GM18870 (cell line): ENCODE measurements around the gene TMEM217.

Source experiments
- ATAC-seq: cut with Tn5 transposase; IDR thresholded peaks from one replicate; pipeline ENCODE4 v1.9.1; 2021; ENCODE audit warnings: moderate library complexity; ENCODE audit not compliant: unreplicated experiment

Gene TMEM217

DNA sequence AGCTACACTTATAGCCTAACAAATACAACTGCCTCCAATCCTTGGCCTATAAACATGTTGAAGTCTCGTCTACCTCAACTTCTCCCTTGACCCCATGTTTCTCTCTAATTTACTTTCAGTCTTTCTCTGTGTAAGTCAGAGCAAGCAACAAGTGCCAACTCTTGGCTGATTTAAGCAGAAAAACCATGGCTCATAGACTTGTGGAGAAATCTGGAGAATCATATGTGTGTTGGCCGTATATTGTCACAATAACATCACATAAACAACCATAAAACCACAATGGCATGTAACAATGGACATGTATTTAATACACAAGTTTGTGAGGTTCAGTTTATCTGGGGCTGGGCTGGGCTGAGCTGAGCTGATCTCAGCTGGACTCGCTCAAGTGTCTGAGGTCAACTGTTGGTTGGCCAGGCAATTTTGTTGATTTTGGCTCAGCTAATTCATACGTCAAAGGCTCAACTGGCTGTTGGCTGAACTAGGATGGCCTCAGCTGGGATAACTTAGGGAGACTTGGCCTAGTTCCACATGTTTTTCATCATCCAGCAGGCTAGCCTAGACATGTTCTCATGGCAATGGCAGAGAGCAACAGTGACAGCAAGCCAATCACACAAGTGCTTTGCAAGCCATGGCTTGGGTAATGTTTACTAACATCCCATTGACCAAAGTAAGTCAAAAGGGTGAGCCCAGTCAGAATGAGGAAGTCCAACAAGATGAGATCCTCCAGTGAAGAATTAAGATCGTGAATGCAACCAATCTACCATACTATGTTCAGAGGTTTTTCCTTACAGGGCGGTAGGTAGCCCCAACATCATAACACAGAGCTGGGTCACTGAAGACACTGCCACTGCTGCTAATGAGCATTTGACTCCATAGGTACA, 13.3 kb downstream of the TMEM217 start:
- no peak for ATAC-seq

DNA sequence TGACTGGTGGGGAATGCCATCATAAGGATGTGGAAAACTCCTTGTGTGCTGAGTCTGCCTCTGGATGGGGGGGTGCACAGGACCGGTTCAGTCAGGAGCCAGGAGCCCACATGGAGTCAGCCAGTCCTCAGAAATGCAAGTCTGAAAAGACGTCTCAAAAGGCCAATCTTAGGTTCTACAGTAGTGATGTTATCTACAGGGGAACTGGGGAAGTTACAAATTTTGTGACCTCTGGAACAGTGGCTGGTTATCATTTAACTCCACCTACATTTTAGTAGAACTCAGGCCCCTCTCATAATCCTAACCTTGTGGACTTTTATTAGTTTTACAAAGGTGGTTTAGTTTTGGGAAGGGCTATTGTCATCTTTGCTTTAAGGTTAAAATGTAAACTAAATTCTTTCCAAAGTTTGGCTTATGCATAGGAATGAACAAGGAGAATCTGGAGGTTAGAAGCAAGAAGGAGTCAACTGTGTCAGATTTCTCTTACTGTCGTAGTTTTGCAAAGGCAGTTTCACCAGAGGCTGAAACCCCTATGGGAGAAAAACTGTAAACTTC, 14.1 kb downstream of the TMEM217 start:
- ATAC-seq: no peak

DNA sequence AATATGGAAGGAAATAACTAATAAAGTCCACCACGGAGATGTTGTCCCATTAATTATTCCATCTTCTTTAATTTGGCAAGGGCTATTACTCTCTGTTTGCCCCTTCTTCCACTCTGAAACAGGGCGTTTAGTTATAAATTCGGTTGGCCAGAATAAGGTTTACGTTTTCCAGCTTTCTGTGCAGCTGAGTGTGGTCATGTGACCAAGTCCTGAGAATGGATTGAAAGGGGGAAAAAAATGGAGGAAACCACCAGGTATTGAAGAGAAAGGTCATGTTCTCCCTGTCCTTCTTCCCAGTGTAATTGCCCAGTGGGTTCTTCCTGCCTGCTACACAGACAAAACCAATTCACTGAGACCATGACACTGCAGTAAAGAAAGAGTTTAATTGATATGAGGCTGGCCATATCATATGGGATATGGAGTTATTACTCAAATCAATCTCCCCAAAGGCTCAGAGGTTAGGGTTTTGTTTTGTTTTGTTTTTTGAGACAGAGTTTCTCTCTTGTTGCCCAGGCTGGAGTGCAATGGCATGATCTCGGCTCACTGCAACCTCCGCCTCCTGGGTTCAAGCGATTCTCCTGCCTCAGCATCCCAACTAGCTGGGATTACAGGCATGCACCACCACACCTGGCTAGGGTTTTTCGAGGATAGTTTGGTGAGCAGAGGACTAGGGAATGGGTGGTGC, 14.7 kb downstream of the TMEM217 start:
- ATAC-seq: no peak

DNA sequence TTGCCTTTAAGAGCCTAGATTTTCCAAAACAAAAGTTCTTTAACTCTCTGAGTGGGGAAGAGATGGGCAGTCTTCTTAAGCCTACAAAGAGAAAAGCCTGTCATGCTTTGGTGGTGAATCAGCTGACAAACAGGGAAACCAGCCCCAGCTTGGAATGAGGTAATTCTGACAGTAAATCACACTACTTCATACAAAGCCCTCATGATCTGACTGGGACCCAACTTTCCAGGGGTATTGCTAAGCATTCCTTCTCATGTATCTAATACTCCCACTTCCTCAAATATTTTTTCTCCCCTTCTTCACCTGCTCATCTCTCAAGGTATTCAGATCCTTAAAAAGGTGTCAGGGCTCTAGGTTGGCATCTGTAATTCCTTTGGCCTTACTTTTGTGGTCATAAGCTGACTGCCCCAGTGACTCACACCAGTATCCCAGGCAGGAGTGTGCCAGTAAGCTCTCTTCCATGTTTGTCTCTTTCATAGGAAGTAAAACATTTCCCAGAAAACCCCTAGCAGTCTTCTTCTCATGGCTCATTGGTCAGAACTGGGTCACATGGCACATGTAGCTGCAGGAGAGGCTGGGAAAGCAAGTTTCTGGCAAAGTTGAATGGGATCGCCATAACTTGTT, 15.4 kb downstream of the TMEM217 start:
- no peak for ATAC-seq

DNA sequence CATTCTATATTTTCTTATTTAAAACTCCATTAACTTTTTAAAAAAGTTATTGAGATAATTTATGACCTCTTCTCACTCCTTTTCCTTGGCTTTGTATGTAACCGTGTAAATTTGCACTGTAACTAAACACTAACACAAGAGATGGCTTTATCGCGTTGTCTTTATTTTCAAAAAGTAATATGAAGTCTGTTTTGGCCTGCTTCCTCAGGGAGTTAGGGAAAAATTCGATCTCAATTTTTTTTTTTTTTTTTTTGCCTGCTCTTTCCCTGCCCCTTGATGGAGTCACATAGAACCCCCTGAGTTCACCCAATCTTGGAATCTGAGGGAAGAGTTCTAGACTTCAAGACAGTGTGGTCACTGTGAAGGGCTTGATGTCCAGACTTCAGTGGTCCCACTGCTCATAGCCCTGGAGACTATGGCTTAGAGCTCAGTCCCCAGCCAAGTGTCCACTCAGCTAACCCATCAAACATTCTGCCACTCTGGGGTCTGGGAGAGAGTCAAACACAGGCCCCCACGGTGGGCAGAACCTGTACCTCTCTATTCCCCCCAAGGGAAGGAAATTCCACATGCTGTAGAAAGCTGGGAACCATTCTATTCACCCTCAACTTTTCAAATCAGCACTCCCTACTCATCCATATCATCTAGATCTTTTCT, 16.0 kb downstream of the TMEM217 start:
- no peak for ATAC-seq

DNA sequence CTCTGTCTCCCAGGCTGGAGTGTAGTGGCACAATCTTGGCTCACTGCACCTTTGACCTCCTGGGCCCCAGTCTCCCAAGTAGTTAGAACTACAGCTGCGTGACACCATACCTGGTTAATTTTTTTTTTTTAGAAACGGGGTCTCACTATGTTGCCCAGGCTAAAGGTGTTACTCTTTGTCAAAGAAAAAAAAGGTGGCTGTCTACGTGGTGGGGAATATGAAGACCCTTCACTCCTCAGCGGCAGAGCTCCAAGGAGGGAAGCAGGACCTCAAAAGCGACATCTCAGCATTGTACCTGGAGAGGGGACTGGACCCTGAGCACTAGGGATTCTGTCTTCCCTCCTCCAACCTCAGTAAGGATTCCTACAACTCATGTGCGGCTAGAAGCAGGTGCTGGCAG, 16.8 kb downstream of the TMEM217 start:
- no peak for ATAC-seq

DNA sequence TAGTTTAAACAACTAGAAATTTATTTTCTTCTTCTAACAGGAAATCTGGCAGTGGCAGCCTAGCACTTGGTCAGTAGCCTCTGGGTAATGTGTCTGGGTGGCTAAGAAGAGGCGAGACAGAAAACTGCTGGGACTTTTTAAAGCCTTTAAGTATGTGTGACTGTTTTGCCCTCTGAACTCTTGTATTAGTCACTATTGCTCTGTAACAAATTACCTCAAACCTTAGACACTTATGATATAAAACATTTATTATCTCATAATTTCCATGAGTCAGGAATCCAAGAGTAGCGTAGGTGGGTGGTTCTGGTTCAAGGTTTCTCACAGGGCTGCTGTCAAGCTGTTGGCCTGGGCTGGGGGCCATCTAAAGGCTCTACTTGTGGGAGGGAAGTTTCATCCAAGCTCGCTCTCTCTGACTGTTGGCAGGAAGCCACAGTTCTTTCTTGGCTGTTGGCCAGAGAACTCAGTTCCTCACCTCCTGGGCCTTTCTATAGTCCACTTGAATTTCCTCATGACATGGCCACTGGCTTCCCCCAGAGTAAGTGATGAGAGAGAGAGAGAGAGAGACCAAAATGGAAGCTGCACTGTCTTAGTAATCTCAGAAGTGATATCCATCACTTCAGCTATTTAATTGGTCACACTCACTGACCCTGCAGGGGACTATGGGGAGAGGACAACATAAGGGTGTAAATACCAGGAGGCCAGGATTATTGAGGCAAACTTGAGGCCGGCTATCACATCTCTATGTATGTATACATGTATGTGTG, 17.8 kb downstream of the TMEM217 start:
- ATAC-seq: peak; percentile 66

DNA sequence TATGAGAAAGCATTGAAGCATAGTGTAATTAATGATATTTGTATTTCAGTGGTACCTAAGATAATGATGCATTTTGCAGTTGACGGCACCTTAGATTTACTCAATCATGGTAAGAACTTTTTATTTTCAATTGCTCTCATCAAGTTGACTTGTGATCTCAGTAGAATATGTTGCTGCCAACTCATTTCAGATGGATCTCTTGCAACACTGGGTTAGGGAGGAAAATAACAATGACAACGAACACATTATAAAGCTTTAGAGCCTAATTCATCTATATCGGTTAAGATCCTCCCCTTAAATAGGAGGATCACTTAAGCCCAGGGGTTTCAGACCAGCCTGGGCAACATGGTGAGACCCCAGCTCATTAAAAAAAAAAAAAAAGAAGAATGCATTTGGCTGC, 18.4 kb downstream of the TMEM217 start:
- ATAC-seq: no peak

DNA sequence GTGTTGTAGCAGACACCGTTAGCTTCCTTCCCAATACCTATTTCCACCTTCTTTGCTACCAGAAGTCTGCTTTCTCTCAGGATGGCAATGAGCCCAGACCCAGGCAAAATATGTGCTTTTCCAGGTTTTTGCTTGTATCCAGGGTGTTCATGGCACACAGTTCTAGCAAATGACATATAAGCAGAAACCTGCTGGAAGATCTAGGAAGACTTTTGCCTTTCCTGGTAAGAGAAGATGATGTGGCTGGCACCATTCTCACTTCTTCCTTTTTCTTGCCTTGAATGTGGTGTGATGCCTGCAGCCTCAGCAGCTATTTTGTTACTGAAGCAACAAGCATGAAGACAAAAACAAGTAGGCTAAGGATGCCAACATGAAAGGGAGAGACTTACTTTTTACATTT, 19.6 kb downstream of the TMEM217 start:
- no peak for ATAC-seq

DNA sequence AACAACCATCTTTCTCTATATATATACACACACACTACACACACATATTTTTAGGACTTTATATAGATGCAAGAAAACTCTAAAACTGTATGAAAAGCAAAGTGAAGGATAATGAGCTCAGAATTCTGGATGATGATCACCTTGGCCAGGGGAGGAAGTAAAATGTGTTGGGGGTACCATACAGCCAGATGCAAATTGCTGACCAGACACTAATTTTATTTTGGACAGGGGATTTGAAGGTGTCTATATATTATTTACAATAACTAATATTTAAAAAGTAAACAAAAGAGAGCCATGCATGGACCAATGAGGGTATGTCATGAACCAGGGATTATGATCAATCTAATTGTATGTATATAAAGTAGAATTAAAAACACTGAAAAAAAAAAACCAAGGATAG, 20.2 kb downstream of the TMEM217 start:
- ATAC-seq: no peak

DNA sequence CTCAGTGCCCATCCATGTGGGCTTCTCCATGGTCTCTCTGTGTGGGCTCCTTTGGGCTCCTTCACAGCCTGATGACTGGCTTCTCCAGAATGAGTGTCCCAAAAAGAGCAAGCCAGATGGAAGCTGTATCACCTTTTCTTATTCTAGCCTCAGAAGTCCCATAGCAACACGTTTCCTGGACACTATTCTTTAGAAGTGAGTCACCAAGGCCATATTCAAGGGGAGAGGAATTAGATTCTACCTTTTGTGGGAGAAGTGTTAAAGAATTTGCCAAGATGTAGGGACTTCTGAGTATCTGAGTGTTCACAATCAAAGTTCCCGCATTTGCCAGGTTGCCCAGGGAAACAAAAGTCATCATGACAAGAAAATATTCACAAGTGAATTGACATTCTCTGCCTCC, 21.0 kb downstream of the TMEM217 start:
- no peak for ATAC-seq

DNA sequence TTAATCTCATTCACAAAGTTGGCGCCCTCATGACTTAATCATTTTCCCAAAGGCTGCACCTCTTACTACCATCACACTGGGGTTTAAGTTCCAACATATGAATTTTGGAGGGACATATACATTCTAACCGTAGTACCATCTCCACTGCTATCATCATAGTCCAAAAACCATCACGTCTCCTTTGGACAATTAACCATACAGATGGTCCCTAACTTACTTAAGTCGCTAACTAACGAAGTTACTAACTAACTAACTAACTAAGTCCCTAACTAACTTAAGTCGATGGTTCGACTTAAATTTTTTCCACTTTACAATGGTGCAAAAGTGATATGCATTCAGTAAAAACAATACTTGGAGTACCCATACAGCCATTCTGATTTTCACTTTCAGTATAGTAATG, 24.4 kb downstream of the TMEM217 start:
- no peak for ATAC-seq

DNA sequence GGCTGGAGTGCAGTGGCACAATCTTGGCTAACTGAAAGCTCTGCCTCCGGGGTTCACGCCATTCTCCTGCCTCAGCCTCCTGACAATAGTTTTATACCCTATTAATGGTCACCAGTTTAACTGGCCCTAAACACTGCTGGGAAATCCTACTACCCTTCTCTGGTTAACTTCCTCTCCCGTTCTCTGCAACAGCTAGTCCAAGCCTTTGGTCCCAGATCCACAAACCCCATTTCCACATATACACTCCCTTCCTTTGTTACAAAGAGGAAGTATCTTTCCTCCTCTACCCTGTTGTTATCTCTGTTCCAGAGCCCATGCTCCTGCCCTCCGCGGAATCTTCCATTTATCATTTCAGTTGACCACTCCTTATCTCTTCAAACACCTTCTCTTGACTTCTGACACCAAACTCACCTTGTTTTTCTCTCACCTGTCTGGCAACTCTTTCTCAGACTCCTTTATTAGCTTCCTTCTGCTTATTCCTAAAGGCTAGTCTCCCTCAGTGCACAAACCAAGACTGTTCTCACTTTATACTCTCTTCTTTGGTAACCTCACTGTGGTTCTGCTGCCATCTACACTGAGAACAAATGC, 25.4 kb downstream of the TMEM217 start:
- ATAC-seq: no peak

DNA sequence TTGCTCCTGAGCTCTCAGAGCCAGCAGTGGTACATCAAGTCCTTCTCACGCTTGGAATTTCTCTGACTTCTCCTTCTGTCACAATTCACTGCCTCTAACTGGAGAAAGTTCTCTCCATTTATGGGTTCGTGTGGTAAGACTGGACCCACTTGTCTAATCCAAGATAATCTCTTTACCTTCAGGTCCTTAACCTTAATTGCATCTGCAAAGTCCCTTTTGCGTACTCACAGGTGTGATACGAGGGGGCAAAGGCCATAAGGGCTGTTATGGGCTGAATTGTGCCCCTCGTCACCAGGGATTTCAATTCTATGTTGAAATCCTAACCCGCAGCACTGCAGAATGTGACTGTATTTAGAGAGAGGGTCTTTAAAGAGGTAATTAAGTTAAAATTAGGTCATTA, 27.8 kb downstream of the TMEM217 start:
- no peak for ATAC-seq

DNA sequence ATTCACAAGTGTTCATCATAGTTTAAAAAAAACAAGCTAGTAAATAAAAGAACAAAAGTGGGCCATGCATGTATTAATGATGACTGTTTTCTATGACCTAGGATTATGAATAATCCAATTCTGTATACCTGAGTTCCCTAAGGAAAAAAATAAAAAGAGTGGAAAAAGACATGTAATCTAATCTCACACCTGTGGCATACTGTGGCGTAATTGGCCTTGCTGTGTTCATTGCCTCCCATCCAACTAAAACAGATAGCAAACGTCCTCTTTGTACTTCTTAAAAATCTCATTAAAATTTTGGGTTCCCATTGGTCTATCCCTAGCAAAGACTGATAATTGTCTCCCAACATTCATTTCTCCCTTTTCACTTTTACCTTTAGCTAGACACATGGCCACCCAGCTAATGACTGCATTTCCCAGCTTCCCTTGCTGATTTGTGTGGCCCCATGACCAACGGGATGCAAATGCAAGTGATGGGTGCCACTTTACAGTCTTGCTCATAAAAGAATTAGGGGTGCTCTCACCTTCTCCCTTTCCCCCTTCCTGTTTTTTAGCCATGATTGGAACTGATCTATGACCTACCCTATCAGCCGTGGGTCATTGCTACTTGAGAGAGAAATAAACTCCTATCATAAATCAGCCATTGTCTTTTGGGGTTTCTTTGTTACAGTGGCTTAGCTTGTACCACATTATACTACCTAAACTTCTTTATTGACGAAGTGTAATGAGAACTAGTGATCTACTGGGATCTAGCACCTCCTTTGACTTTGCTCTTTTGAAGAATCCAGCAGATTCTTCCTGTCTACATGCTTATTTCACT, 32.4 kb downstream of the TMEM217 start:
- no peak for ATAC-seq

DNA sequence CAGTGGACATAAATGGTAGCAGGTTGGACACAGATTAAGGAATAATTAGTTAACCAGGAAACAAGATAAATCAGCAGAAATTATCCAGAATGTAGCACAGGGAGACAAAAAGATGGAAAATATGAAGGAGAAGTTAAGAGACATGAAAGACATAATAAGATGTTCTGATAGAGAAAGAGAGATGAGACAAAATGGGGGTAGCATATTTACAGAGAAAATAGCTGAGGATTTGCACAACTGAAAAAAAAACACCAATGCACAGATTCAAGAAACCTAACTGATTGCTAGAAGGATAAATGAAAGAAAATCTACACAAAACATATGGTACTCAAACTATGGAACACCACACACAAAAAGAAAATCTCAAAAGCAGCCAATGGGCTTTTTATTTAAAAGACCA, 35.0 kb downstream of the TMEM217 start:
- ATAC-seq: no peak

DNA sequence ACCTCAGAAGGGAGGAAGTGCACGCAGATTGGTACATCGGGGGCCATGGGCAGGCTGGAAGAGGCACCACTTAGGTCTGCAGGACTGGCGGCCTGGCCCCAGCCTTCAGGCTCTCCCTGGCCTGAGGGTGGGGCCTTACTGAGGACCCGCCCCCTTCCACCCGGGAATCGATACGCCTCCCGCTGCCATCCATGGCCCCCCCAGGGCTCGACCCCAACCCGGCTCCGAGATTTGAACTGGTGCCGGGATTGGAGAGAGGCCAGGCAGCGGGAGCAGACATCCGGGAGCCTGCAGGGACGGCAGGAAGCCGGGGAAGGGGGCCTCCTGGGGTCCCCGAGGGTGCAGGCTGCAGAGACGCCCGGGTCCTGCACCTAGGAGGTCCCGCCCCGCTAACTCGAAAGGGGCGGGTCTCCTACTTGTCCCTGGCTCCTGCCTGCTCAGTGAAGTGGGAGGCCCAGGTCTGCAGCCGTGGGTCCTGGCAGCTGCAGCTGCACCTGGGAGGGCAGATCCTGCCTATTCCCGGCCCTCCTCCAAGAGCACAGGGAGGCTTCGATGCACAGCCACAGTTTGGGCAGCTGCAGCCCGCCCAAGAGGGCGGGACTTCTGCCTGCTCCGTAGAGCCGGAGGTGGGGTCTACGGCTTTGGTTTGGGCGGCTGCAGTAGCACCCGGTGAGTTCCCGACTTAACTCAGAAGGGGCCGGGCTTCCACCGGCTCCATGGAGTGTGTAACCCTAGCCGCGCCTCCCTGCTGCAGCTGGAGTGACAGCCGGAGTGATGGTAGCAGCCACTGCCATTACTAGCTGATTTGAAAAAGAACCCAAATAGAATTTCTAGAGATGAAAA, 35.6 kb downstream of the TMEM217 start:
- ATAC-seq: peak; percentile 64

DNA sequence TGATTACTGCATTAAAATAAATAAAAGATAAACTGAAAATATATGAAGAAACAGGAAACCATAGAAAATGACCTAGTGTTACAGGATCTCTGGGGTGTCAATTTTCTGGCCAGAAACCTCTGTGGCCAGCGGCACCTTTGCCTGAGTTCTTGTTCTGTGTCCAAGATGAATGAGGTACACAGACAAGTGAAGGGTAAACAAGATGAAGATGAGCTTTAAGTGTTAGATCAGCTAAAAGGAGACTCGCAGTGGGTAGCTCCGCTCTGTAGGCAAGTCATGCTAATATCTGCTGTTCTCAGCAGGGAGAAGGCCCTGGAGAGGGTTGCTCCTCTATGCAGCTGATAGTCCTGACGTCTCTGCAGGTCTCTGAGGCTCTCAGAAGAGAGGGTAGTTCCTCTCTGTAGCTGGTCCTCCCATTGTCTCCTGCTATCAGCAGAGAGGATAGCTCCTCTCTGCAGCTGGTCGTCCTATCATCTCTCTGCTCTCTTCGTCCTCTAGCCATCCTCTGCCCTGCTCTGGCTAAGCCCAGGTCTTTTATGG, 36.3 kb downstream of the TMEM217 start:
- no peak for ATAC-seq
